Measurements from ENCODE around the gene GOLGB1.

DNA sequence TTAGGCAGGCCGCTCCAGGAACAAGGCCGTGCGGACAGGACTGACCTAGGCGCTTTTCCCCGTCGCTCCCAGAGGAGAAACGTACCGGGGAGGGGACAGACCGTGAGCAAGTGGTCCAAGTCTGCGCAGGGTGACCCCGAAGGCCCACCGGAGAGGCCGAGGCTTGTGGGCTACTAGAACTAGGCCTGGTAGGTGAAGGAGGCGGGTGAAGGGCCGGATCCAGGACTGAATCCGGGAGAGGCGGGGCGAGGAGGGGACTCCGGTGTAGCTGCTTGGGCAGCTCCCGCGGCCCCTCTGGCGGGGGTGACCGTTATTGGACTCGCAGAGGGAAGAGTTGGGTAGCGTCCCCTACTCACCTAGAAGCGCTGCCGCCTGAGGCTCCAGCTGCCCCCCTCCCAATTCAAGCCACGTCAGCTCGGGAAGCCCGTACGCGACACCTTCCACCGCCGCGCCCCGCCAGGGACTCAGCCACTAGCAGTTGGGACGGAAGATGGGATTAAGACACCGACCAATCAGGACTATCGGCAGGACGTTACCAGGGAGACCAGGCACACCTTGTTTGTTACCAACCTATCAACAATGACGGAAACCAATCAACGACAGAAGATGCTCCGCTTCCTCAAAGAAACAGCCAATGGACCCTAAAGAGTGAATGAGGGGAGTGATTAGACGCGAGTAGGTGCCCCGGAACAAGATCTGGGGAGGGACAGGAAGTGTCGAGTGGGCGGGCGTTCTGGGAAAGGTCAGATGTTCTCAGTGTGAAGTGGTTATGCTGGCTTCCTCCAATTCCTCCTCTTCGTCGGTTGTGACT is at the start of gene GOLGB1:
- TF ChIP-seq PPARA (CRISPR knock-in tag; IDR thresholded peaks at IDR 0.05; ENCODE audit: borderline replicate concordance) = no peak
- TF ChIP-seq ESRRG (CRISPR knock-in tag; IDR thresholded peaks at IDR 0.05) = no peak
- no peak for TF ChIP-seq TCF4 (CRISPR knock-in tag; IDR thresholded peaks at IDR 0.05; ENCODE audit: borderline replicate concordance)
- TF ChIP-seq ISL1 (CRISPR knock-in tag; IDR thresholded peaks at IDR 0.05) = no peak
- TF ChIP-seq, protein P1, sequence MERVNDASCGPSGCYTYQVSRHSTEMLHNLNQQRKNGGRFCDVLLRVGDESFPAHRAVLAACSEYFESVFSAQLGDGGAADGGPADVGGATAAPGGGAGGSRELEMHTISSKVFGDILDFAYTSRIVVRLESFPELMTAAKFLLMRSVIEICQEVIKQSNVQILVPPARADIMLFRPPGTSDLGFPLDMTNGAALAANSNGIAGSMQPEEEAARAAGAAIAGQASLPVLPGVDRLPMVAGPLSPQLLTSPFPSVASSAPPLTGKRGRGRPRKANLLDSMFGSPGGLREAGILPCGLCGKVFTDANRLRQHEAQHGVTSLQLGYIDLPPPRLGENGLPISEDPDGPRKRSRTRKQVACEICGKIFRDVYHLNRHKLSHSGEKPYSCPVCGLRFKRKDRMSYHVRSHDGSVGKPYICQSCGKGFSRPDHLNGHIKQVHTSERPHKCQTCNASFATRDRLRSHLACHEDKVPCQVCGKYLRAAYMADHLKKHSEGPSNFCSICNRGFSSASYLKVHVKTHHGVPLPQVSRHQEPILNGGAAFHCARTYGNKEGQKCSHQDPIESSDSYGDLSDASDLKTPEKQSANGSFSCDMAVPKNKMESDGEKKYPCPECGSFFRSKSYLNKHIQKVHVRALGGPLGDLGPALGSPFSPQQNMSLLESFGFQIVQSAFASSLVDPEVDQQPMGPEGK (CRISPR knock-in tag; IDR thresholded peaks at IDR 0.05; ENCODE audit: borderline replicate concordance) = 0 out of 2 replicates have a peak, but pooled peaks have one; percentile 36
- TF ChIP-seq, protein P2, sequence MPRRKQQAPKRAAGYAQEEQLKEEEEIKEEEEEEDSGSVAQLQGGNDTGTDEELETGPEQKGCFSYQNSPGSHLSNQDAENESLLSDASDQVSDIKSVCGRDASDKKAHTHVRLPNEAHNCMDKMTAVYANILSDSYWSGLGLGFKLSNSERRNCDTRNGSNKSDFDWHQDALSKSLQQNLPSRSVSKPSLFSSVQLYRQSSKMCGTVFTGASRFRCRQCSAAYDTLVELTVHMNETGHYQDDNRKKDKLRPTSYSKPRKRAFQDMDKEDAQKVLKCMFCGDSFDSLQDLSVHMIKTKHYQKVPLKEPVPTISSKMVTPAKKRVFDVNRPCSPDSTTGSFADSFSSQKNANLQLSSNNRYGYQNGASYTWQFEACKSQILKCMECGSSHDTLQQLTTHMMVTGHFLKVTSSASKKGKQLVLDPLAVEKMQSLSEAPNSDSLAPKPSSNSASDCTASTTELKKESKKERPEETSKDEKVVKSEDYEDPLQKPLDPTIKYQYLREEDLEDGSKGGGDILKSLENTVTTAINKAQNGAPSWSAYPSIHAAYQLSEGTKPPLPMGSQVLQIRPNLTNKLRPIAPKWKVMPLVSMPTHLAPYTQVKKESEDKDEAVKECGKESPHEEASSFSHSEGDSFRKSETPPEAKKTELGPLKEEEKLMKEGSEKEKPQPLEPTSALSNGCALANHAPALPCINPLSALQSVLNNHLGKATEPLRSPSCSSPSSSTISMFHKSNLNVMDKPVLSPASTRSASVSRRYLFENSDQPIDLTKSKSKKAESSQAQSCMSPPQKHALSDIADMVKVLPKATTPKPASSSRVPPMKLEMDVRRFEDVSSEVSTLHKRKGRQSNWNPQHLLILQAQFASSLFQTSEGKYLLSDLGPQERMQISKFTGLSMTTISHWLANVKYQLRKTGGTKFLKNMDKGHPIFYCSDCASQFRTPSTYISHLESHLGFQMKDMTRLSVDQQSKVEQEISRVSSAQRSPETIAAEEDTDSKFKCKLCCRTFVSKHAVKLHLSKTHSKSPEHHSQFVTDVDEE (CRISPR knock-in tag; IDR thresholded peaks at IDR 0.05) = no peak
- TF ChIP-seq ZNF70 (CRISPR knock-in tag; IDR thresholded peaks at IDR 0.05) = no peak
- no peak for TF ChIP-seq SNAI2 (CRISPR knock-in tag; IDR thresholded peaks at IDR 0.05)
